Ovary (tissue), 9 donors: ENCODE results near the gene OPRD1. TPM values are rescaled to one million over a fixed set of nuclear protein-coding genes. Genes with fewer than 3 reads are reported as not detected.

Experiments
- DNase-seq, 5 donors: peaks; one replicate each; pipeline ENCODE4 v3.0.0-alpha.2; 2019 to 2020
- H3K27ac ChIP-seq, 2 donors: fragments of 200-600 bp; one replicate each; pipeline versions ENCODE4 v1.5.1 to v1.8.0; 2019 to 2022
- H3K27me3 ChIP-seq: fragments of 200-600 bp; one replicate; pipeline ENCODE4 v1.8.0; 2022
- H3K36me3 ChIP-seq: fragments of 200-600 bp; sonication (generic); one replicate; pipeline ENCODE4 v1.5.1; 2019
- H3K4me1 ChIP-seq: one replicate; pipeline ENCODE4 v1.8.1; 2013; ENCODE audit warnings: mild to moderate bottlenecking, moderate library complexity; ENCODE audit not compliant: insufficient read depth
- H3K4me3 ChIP-seq: fragments of 200-600 bp; sonication (generic); one replicate; pipeline ENCODE4 v1.5.1; 2017
- H3K9me3 ChIP-seq, 2 donors: fragments of 200-600 bp in 1 of 2; sonication (generic) in 1 of 2; one replicate each; pipeline versions ENCODE4 v1.5.1 to v1.8.1; 2013 to 2019; ENCODE audit warnings: mild to moderate bottlenecking in 1 of 2, moderate library complexity in 1 of 2
- EP300 ChIP-seq: sonication (generic); formaldehyde crosslinking; IDR thresholded peaks from one replicate; pipeline ENCODE4 v1.6.1; 2017; ENCODE audit warnings: antibody characterized with exemption
- POLR2A ChIP-seq: fragments of 450-650 bp; IDR thresholded peaks from one replicate; pipeline ENCODE4 v1.6.1; 2017; ENCODE audit warnings: antibody characterized with exemption, mild to moderate bottlenecking, moderate library complexity
- WGBS, 3 donors: extraction: QIAGEN DNeasy Blood & Tissue Kit in 1 of 3; methylation state at CpG; one replicate each; pipeline versions ENCODE4 v1.1.5 to v1.1.7; 2013 to 2017; 5-methylcytosine and 5-hydroxymethylcytosine counted together
- intact Hi-C, 4 donors: fragments of 100-400 bp; cut with DNase I; formaldehyde crosslinking; loops; one replicate each; pipeline versions ENCODE4 v1.11.0 to v1.15.1; 2022 to 2023
- polyA plus RNA-seq, 2 donors: library from polyadenylated mRNA; stranded (reverse); fragments of 200-250 nt in 1 of 2; fragments of 350-450 nt in 1 of 2; fragmentation: Illumina TruSeq in 1 of 2; extraction: RNeasy Lipid Tissue Mini Kit (QIAGEN cat#74804) in 1 of 2; gene quantifications; one replicate each; pipeline ENCODE4 v1.2.3, GENCODE V29; 2013 to 2014
- total RNA-seq, 7 donors: library from RNA; depleted of rRNA in 2 of 7; stranded (reverse); fragments of >200 nt in 2 of 7; fragmentation: NEBNext Ultra II Directional in 3 of 7; extraction: Animal tissue kit (Norgen Biotek cat#: 25700) in 3 of 7; gene quantifications; one replicate each; pipeline versions ENCODE4 v1.1.0 to v1.2.4, GENCODE V29; 2016 to 2023
- TF ChIP-seq, protein P1 (sequence below), 3 donors: fragments of 450-650 bp in 2 of 3; fragments of 200-600 bp in 1 of 3; IDR thresholded peaks; one replicate each; pipeline versions ENCODE4 v1.5.1 to v1.8.0; 2016 to 2022; ENCODE audit warnings: antibody characterized with exemption in 3 of 3, mild to moderate bottlenecking in 1 of 3
- donor health status: DM: no; HTN: no; CAD: no; lungs with moderate emphysema.
- donor health status: DM: no; HTN: no; CAD: no.
- donor health status: Bipolar disorder and iron deficiency.
- donor health status: DM: yes; HTN: yes; CAD: no.
- donor health status: DM: no; HTN: no; CAD: no.
- donor health status: DM: yes; HTN: yes; CAD: no.

OPRD1 gene
- total and polyA plus RNA-seq, 9 donors = 0.02 TPM; not detected in 8

DNA sequence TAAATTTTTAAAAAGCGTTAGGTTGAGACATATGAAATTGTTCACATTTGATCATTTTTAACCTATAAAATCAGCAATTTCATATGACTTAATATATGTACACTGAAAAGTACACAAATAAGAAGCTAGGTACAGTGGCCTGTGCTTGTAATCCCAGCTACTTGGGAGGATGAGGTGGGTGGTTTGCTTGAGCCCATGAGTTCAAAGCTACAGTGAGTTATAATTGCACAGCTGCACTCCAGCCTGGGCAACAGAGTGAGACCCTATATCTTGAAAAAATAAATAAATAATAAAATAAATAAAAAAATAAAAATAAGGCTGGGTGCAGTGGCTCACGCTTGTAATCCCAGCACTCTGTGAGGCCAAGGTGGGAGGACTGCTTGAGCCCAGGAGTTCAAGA, 97.2 kb downstream of the OPRD1 start:
- H3K27ac ChIP-seq = no peak overlapping the region
- H3K4me3 ChIP-seq = no peak overlapping the region
- H3K4me1 ChIP-seq = no peaks in the 10 kb centered on the region
- no peaks in the 10 kb centered on the region for H3K27me3 ChIP-seq
- H3K36me3 ChIP-seq = no peaks in the 10 kb centered on the region
- H3K9me3 ChIP-seq = no peaks in the 10 kb centered on the region
- intact Hi-C loops = no loop called here
- no peak for DNase-seq
- 92 to 98% (median 96%) methylated on average over 2 of the region's 2 CpGs for WGBS, 3 donors
- TF ChIP-seq EP300 (no peak), POLR2A (no peak)
- TF ChIP-seq, protein P1, sequence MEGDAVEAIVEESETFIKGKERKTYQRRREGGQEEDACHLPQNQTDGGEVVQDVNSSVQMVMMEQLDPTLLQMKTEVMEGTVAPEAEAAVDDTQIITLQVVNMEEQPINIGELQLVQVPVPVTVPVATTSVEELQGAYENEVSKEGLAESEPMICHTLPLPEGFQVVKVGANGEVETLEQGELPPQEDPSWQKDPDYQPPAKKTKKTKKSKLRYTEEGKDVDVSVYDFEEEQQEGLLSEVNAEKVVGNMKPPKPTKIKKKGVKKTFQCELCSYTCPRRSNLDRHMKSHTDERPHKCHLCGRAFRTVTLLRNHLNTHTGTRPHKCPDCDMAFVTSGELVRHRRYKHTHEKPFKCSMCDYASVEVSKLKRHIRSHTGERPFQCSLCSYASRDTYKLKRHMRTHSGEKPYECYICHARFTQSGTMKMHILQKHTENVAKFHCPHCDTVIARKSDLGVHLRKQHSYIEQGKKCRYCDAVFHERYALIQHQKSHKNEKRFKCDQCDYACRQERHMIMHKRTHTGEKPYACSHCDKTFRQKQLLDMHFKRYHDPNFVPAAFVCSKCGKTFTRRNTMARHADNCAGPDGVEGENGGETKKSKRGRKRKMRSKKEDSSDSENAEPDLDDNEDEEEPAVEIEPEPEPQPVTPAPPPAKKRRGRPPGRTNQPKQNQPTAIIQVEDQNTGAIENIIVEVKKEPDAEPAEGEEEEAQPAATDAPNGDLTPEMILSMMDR (IDR thresholded peaks at IDR 0.05) = no peak

DNA sequence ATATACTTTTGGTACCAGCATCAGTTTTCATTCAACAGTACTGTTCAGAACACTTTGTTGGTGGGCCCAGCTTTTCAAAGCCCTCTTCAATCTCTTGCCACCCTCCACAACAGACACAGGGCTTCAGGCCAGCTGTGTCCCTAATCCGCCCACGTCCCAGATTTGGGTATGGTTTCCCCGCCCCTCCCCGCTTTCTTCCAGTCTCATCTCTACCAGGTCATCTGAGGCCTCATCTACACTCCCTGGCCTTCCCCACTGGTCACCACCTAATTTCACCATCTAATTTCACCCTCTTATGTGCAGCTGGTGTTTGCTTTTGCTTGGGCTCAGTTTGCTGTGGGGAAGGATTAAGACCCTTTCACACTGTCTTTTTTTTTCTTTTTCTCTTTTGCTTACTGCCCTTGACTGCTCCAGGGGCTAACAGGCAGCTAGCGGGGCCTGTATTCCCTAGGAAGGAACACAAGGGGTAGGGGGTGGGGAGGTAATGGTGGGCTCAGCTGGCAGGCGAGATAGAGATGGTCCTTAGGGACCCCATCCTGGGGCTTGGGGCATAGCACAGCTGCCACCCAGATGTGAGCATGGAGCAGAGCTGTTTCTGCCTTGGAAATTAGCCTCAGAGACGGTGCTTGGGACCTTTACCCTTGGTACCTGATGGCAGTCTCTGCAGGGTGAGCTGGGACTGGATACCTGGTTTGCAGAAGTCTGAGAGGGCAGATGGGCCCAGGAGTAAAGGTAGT, 98.6 kb downstream of the OPRD1 start:
- no peak overlapping the region for H3K27ac ChIP-seq
- no peak for TF ChIP-seq EP300
- no peak for TF ChIP-seq POLR2A
- TF ChIP-seq, protein P1 (IDR thresholded peaks at IDR 0.05) = no peak
- WGBS, 3 donors = 85 to 90% (median 85%) methylated on average over 7 of the region's 7 CpGs
- peaks cover 2% of the 10 kb centered on the region for H3K4me1 ChIP-seq
- no peaks in the 10 kb centered on the region for H3K27me3 ChIP-seq
- intact Hi-C loops = no loop called here
- no peak overlapping the region for H3K4me3 ChIP-seq
- H3K9me3 ChIP-seq = no peaks in the 10 kb centered on the region
- H3K36me3 ChIP-seq = no peaks in the 10 kb centered on the region
- DNase-seq = no peak

DNA sequence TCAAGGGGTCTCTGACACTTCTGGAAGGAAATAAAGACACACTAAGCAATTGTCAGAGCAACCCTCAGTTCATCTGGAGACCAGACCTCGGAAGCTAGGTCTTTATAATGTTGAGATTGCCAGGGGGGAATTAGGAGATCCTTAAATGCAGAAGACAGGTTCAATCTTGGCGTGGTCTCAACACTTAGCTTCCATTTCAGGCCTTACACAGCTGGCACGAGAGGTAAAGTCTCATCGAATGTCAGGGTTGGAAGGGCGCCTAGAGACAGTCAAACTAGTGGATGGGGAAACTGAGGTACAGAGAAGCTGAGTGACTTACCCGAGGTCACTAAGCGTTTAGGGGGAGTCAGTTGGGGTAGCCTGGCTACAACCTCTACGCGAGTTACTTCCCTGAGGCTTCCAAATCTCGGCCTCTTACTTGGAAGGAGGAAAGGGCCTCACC, 101.8 kb downstream of the OPRD1 start:
- peak overlapping the region; percentile 43 to 75 for H3K27ac ChIP-seq
- intact Hi-C loops = no loop called here
- TF ChIP-seq, protein P1 (IDR thresholded peaks at IDR 0.05) = no peak
- TF ChIP-seq POLR2A = no peak
- no peak for TF ChIP-seq EP300
- no peaks in the 10 kb centered on the region for H3K27me3 ChIP-seq
- 28 to 34% (median 31%) methylated on average over 10 of the region's 10 CpGs for WGBS, 3 donors
- H3K4me1 ChIP-seq = peaks cover 2% of the 10 kb centered on the region
- no peaks in the 10 kb centered on the region for H3K36me3 ChIP-seq
- peak overlapping the region; percentile 67 for H3K4me3 ChIP-seq
- peak in 1 of 5 donors; percentile 25 for DNase-seq
- H3K9me3 ChIP-seq = no peaks in the 10 kb centered on the region

DNA sequence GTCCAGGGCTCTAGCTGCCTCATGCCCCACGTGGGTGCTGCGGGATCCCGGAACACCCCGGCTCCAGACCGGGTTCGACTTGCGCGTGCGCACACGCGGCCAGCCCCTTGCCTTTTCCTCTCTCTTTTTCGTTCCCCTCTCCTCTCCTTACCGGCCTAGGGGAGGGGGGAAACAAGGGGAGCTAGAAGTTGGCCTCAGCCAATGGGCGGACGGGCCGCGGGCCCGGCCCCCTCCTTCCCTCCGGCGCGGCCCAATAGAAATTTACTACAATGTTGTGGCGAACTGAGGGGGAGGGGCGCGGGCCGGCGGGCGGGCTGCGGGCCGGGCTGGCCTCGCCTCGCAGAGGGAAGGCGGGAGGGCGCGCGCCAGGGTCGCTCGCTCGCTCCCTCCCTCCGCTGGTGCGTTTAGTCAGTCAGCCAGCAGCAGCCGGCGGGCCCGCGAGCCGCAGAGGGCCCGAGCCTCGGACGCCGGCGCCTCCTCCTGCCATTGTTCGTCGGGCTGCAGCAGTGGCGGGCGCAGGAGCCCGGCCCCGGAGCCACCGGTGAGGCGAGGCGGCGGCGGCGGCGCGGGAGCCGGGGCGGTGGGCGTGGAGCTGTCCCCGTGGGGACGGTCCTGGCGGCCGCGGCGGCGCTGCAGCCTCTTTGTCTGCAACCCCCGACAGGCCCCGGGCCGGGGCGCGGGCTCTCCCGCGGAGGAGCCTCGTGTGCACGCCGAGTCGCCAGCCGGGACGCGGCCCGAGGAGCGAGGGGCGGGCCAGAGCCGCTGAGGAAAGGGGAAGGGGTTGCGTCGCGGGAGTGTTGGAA, 102.5 kb downstream of the OPRD1 start, which contains the start of gene EPB41:
TSS of gene EPB41 (plus strand) at position 342 of the 803 bp plus-strand sequence. CDS start 72,869 bp downstream, outside the sequence.
- DNase-seq = peak; percentile 92 to 95 (median 95)
- intact Hi-C loops = no loop called here

More for the DNA sequence above, 102.5 kb downstream of the OPRD1 start, which contains the start of gene EPB41:
- TF ChIP-seq POLR2A (peak; percentile 48), EP300 (no peak)
- TF ChIP-seq, protein P1 (IDR thresholded peaks at IDR 0.05) = no peak
- Histone ChIP-seq H3K4me1 (peaks cover 2% of the 10 kb centered on the region), H3K4me3 (peak within 1 kb of the TSS; percentile 67), H3K36me3 (no peaks in the 10 kb centered on the region), H3K27me3 (no peaks in the 10 kb centered on the region), H3K27ac (peak within 1 kb of the TSS; percentile 75 to 82), H3K9me3 (no peaks in the 10 kb centered on the region)
- WGBS, 3 donors = 0 to 1% (median 1%) methylated on average over 45 to 95 of the region's 95 CpGs
